Measurements from ENCODE around the gene CDK5.

CDK5 gene

DNA sequence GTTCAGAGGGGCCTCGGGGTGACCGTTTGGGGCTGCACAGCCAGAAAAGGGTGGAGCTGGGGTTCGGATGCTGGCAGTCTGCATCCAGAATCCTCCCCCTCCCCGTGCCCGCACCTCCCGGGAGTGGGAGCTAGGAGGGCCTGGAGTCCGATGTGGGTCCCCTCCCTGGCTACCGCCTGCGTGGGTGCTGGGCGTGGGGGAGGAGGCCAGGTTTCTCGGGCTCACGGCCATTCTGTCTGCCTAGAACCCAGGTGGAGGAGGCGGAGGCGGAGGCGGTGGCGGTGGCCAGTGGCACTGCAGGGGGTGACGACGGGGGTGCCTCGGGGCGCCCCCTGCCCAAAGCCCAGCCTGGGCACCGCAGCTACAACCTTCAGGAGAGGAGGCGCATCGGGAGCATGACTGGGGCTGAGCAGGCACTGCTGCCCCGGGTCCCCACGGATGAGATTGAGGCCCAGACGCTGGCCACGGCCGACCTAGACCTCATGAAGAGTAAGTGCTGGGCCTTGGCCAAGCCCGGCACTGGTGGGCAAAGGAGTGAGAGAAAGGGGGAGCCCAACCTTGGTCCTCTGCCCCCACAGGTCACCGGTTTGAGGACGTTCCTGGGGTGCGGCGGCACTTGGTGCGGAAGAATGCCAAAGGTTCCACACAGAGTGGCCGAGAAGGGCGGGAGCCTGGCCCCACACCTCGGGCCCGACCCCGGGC, 8.7 kb upstream of the CDK5 start:
- Histone ChIP-seq H2AFZ (ENCODE audit: low read depth) (no peak overlapping the region), H3K79me2 (ENCODE audit: insufficient read depth, low read depth) (peaks cover 8% of the 10 kb centered on the region; the same call in 1 of the 2 replicates), H4K20me1 (ENCODE audit: insufficient read depth) (no peaks in the 10 kb centered on the region), H3K9ac (no peak overlapping the region), H3K27me3 (ENCODE audit: insufficient read depth, low read depth) (no peaks in the 10 kb centered on the region), H3K4me3 (IDR thresholded peaks at IDR 0.05; ENCODE audit: insufficient read depth, low read depth, low read length) (no peak overlapping the region), H3K27ac (no peak overlapping the region), H3K36me3 (ENCODE audit: insufficient read depth) (peaks cover 8% of the 10 kb centered on the region; the same call in 1 of the 2 replicates), H3K4me2 (no peak overlapping the region), H3K4me1 (ENCODE audit: low read depth, poor library complexity, severe bottlenecking) (no peaks in the 10 kb centered on the region)
- TF ChIP-seq, protein P1, sequence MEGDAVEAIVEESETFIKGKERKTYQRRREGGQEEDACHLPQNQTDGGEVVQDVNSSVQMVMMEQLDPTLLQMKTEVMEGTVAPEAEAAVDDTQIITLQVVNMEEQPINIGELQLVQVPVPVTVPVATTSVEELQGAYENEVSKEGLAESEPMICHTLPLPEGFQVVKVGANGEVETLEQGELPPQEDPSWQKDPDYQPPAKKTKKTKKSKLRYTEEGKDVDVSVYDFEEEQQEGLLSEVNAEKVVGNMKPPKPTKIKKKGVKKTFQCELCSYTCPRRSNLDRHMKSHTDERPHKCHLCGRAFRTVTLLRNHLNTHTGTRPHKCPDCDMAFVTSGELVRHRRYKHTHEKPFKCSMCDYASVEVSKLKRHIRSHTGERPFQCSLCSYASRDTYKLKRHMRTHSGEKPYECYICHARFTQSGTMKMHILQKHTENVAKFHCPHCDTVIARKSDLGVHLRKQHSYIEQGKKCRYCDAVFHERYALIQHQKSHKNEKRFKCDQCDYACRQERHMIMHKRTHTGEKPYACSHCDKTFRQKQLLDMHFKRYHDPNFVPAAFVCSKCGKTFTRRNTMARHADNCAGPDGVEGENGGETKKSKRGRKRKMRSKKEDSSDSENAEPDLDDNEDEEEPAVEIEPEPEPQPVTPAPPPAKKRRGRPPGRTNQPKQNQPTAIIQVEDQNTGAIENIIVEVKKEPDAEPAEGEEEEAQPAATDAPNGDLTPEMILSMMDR (conservative IDR thresholded peaks at IDR 0.05; ENCODE audit: low read depth, low read length): no peak

DNA sequence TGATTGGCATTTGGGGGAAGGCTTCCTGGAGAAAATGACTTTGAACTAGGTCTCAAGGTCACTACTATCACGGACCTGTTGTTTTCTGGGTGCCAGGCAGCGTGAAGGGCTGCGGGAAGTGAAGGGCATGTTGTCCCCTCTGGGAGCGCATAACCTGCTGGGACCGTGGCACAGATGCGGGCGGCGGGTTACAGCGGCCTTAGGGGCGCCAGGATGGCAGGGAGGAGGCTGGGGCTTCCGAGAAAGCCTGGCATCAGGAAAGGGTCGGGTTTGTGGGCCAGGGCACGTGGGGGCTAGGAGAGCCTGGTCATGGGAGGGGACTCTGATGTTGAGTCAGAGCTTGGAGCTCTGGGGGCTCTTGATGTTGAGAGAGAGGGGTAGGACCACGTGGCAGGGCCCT, 7.8 kb upstream of the CDK5 start:
- H4K20me1 ChIP-seq (ENCODE audit: insufficient read depth): no peaks in the 10 kb centered on the region
- peaks cover 15% of the 10 kb centered on the region; the same call in 1 of the 2 replicates for H3K79me2 ChIP-seq (ENCODE audit: insufficient read depth, low read depth)
- no peak overlapping the region for H3K4me2 ChIP-seq
- TF ChIP-seq, protein P1 (conservative IDR thresholded peaks at IDR 0.05; ENCODE audit: low read depth, low read length): no peak
- no peak overlapping the region for H3K4me3 ChIP-seq (IDR thresholded peaks at IDR 0.05; ENCODE audit: insufficient read depth, low read depth, low read length)
- no peak overlapping the region for H3K9ac ChIP-seq
- peaks cover 8% of the 10 kb centered on the region; the same call in 1 of the 2 replicates for H3K36me3 ChIP-seq (ENCODE audit: insufficient read depth)
- H3K27me3 ChIP-seq (ENCODE audit: insufficient read depth, low read depth): no peaks in the 10 kb centered on the region
- H2AFZ ChIP-seq (ENCODE audit: low read depth): no peak overlapping the region
- no peak overlapping the region for H3K27ac ChIP-seq
- peaks cover 6% of the 10 kb centered on the region for H3K4me1 ChIP-seq (ENCODE audit: low read depth, poor library complexity, severe bottlenecking)

DNA sequence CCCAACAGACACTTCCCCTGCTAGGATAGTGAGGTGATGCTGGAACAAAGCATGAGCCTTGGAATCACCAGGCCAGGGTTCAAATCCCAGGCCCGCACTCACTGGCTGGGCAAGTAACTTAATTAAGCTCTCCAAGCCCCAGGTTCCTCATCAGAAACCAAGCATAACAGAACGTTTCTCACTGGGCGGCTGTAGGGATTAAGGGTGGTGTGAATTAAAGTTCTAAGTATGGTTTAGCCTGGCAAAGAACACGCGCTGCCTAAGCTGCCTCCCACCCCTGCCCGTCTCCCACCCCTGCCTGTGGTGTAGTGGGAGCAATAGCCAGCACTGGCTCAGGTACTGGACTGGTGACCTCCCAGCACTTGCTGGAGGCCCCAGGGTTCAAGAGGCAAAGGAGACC, 7.3 kb upstream of the CDK5 start:
- H3K9ac ChIP-seq: no peak overlapping the region
- H3K27me3 ChIP-seq (ENCODE audit: insufficient read depth, low read depth): no peaks in the 10 kb centered on the region
- H4K20me1 ChIP-seq (ENCODE audit: insufficient read depth): no peaks in the 10 kb centered on the region
- no peak overlapping the region for H3K4me2 ChIP-seq
- H3K4me1 ChIP-seq (ENCODE audit: low read depth, poor library complexity, severe bottlenecking): peaks cover 7% of the 10 kb centered on the region
- H3K4me3 ChIP-seq (IDR thresholded peaks at IDR 0.05; ENCODE audit: insufficient read depth, low read depth, low read length): no peak overlapping the region
- peaks cover 20% of the 10 kb centered on the region; the same call in 1 of the 2 replicates for H3K79me2 ChIP-seq (ENCODE audit: insufficient read depth, low read depth)
- H3K27ac ChIP-seq: no peak overlapping the region
- no peak overlapping the region for H2AFZ ChIP-seq (ENCODE audit: low read depth)
- peaks cover 2% of the 10 kb centered on the region; the same call in 1 of the 2 replicates for H3K36me3 ChIP-seq (ENCODE audit: insufficient read depth)
- TF ChIP-seq, protein P1 (conservative IDR thresholded peaks at IDR 0.05; ENCODE audit: low read depth, low read length): no peak

DNA sequence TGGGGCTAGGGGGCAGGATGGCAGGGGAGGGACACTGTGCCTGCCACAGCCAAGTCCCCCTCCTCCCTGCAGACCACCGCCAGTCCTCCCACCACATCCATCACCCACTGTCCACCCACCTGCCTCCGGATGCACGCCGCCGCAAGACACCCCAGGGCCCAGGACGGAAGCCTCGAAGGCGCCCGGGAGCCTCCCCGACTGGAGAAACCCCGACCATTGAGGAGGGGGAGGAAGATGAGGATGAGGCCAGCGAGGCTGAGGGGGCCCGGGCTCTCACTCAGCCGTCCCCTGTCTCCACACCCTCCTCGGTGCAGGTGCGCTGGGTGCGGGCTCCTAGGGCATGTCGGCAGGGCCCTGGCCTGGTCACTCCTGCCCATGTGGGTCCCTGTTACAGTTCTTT, 6.8 kb upstream of the CDK5 start:
- Histone ChIP-seq H3K9ac (no peak overlapping the region), H2AFZ (ENCODE audit: low read depth) (no peak overlapping the region), H3K79me2 (ENCODE audit: insufficient read depth, low read depth) (peaks cover 22% of the 10 kb centered on the region; the same call in 1 of the 2 replicates), H4K20me1 (ENCODE audit: insufficient read depth) (no peaks in the 10 kb centered on the region), H3K4me1 (ENCODE audit: low read depth, poor library complexity, severe bottlenecking) (peaks cover 7% of the 10 kb centered on the region), H3K36me3 (ENCODE audit: insufficient read depth) (no peaks in the 10 kb centered on the region; the same call in 1 of the 2 replicates), H3K27ac (no peak overlapping the region), H3K27me3 (ENCODE audit: insufficient read depth, low read depth) (no peaks in the 10 kb centered on the region), H3K4me3 (IDR thresholded peaks at IDR 0.05; ENCODE audit: insufficient read depth, low read depth, low read length) (no peak overlapping the region), H3K4me2 (no peak overlapping the region)
- TF ChIP-seq, protein P1 (conservative IDR thresholded peaks at IDR 0.05; ENCODE audit: low read depth, low read length): no peak
